PFSK-1 (cell line): Measurements from ENCODE around the gene GPR21.

Experiments used
- POLR2AphosphoS5 ChIP-seq: IDR thresholded peaks from 2 replicates; pipeline ENCODE4 v1.6.1; 2012; ENCODE audit warnings: low read depth, mild to moderate bottlenecking, control low read depth, low read length, moderate library complexity
- REST ChIP-seq, 2 experiments: IDR thresholded peaks; 2 replicates each; pipeline versions ENCODE4 v1.6.1 to v1.8.0; 2011 to 2012; ENCODE audit warnings: low read depth in 2 of 2, low read length in 2 of 2, control low read depth in 1 of 2, inconsistent platforms in 1 of 2, mild to moderate bottlenecking in 1 of 2, moderate library complexity in 1 of 2; ENCODE audit not compliant: insufficient read depth in 1 of 2

DNA sequence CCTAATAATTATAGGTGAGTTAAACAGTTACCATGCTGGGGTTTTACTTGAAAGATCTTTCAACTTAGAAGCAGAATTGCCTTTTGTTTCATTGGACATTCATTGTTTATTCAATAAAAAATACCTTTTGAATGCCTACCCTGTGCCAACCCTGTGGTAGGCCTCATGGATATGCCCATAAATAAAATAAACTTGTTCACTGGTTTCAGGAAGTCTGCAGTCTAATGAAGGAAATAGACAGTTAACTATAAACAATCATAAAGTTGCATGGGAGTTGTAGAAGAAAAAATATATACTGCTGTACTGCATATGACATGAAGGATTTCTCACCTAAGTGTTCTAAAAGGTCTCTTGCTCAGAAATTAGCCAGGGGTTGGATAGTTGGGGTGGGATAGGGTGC, 5.3 kb upstream of the GPR21 start:
- TF ChIP-seq POLR2AphosphoS5 (no peak), REST (IDR thresholded peaks at IDR 0.05; ENCODE audit: insufficient read depth in 1 of 2, low read depth in 2 of 2, low read length in 2 of 2) (no peak)
